ENCODE results near the gene DOCK11.

Gene DOCK11

DNA sequence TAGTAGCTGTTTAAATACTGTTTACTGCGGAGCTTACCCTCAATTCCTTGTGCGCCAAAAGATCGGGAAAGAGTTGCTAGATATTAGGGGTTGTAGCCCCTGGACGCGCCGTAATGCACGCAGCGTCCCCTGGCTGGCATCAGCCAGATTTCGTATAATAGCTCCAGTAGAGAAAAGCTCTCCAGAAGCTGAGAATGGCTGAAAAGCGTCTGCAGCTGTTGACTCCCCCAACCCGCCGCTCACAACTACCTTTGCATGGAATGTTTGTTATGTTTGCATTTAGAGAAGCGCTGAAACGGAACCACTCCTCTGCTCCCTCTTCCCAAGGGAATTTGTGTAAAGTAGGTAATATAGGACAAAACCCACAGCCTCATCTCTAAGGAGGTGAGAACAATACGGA lies 3.7 kb downstream of the DOCK11 start:
- DNase-seq (ENCODE audit: low read depth, low spot score) = no peak

DNA sequence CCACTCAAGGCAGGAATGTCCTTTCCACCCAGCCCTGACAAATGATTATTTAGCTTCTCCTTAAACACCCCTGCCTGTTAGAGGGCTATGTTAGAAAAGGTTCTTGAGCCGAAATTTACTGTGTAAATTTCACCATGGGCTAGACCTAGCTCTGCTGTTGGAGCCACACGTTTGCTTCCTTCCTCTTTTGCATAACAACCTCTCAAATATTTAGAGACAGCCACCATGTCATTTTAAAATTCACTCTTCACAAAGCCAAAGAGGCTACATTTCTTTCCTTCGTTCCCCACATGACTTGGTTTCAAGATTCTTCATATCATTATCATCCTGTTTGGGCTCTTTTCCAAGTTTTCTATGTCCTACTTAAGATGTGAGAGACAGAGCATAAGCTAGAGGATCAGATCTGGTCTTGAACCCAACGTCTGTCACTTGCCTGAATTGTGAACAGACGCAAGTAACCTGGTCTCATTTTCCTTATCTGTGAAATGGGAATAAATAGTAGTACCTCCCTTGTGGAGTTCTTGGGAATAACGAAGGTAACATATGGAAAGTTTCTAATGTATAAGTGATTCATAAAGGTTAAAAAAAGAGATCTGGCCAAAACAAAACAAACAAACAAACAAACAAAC lies 6.7 kb downstream of the DOCK11 start:
- DNase-seq (ENCODE audit: low read depth, low spot score) = no peak

DNA sequence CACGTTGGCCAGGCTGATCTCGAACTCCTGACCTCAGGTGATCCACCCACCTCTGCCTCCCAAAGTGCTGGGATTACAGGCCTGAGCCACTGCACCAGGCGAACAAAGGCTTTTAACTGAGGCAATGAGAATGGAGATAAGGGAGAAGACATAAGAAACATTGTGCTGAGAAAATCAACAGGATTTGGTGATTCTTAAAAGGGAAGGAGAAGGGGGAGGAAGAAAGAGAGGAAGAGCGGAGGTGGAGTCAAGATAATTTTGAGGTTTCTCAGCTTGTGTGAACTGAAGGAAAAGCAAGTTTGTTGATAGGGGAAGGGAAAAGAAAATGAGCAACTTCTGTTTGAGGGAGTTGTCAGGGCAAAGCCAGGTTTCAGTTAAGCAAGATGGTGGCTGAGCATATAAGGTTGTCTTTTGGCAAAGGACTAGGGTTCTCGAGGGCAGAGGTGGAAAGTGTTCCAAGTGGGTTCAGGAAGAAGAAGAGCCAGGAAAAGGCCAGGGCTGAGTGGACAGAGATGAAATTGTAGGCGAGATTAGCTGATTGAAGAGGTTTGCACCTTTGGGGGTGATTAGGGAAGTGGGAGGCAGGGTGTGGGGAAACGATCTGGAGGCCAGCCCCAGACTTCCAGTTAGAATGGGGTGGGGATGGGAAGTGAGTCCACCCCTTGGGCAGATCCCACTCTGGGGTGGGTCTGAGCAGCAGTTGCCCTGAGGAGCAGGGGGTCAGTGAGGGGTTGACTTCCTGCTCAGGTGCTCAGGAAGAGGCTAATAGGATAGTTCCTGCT lies 7.8 kb downstream of the DOCK11 start:
- DNase-seq (ENCODE audit: low read depth, low spot score) = no peak

DNA sequence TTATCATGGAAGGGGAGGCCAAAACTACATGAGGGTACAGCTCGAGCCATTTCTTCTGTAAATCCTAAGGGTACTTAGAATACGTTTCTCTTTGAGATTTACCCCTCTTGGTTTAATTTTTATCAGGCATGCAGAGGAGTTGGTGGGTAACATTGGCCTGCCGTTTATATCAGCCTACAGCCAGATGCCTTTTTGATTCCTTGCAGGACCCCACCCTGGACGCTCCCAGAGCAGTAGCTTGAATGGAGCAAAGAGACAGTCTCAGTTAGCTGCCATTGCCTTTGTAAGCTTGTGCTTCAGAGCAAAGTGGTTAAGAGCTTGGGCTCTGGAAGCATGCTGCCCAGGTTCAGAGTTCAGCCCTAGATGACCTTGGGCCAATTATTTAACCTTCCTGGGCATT lies 9.0 kb downstream of the DOCK11 start:
- DNase-seq (ENCODE audit: low read depth, low spot score) = no peak

DNA sequence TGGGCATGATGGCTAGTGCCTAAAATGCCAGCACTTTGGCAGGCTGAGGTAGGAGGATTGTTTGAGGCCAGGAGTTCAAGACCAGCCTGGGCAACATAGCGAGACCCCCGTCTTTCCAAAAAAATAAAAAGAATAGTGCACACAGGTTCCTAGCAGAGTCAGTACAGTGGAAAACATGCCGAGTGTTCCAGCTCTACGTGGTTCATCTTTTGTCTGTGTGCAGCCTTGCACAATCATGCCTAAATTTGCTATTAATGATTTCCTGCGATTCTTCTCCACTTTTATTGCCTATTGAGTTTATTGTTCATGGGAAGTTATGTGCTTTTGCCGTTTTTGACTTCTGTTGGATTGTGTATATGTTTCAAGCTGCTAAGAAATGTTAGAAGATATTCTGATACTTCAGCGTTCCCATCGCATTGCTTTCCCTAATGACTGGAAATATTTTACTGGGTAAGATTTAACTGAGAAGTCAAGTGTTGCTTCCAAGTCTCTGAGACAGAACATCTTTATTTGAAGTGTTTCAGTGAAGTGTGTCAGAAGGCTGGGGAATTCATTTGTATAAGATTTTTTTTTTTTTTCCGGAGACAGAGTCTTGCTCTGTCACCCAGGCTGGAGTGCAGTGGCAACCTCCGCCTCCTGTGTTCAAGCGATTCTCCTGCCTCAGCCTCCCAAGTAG lies 11.3 kb downstream of the DOCK11 start:
- DNase-seq (ENCODE audit: low read depth, low spot score) = no peak

DNA sequence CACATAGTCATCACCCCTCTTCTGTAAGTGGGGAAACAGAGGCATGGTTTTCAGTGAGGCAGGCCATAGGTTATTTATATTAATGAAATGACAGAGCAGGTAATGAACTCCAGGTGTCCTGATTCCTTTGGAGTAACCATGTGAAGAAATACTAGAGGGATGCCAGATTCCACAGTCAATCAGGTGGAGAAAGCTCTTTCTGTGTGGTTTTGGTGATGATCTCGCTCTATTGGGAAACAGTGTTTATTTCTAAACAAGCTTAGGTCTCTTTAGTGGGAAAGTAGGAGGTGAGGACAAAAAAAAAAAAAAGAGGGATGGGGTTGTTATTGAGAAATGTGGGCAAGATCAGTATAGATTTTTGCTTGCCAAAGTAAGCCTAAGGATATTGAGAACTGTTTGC lies 12.2 kb downstream of the DOCK11 start:
- no peak for DNase-seq (ENCODE audit: low read depth, low spot score)

DNA sequence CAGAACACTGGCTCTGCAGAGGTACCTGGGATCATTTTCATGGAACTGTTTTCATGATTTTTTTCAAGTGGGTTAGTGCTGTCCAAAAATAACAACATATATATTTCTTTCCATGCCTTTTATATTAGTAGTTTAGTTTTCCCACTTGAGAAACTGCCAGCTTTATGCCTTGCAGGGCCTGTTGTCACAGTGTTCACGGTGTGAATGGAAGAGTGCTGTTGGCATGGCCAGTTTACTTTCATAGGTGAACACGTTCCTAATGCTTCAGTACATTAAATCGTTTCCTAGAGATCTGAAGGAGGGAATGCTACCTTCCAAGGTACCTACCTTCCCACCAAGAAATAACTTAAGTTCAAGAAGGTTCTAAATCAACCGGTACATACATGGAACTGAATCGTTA lies 12.6 kb downstream of the DOCK11 start:
- DNase-seq (ENCODE audit: low read depth, low spot score) = no peak

DNA sequence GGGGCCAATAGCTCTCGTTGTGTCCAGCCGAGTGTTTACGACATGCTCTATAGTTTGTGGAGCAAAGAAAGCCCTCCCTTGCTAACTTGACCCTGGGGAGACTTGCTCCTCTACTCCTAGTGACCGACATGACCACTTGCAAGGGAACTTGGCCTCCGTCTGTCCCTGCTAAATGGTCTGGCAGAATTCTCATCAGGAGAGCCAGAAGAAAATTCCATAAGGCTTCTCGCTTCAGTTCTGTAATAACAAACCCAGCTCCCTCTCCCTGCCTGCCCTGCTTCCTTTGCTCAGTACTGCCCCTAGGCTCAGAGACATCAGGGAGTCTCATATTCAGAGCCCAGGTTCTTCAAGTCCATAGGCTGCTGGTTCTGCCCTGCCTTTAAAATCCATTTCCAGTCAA lies 13.0 kb downstream of the DOCK11 start:
- DNase-seq (ENCODE audit: low read depth, low spot score) = no peak

DNA sequence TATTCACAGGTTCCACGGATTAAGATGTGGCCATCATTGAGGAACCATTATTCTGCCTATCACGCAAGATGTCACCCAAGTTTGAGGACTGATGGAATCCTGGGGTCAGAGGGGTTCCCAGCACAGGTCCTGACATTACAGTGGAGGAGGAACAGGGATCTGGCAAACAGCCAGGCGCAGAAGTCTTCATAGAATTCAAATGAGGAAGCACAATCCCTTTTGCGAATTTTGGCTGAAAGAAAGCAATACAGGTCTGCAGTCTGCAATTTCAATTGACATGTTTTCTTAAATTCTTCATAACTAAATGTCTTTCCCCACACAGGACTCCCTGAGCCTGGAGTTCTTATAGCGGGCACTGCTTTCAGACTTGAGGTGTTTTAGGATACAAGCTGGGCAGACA lies 14.5 kb downstream of the DOCK11 start:
- no peak for DNase-seq (ENCODE audit: low read depth, low spot score)

DNA sequence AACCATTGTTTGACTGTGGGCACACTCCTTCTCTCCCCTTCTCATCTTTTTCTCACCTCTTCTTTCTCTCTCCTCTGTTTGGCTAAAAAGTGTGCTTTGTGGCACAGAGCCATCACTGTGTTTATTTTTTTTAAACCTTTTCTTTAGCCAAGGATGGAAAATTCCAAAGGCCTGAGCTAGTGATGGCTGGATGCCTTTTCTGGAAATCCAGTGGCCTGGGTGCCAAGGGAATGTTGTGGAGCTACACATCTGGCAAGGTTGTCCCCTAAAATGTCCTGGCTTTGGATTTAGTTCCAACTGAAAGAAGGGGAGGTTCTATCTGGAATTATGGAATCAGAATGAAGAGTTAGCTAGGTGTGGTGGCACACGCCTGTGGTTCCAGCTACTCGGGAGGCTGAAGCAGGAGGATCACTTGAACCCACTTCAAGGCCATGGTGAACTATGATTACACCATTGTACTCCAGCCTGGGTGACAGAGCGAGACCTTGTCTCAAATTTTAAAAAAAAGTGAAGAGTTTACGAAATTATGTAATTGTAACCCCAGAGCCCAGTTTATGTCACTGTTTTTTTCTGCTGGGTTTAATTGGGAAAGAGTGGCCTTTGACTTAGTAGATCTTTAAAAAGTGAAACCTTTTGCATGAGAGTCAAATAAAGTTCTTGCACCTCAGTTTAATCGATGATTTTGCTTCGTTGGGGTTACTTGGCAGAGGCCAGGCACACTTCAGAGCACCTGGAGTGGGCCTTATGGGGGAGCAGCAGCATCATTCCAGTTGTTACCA lies 17.7 kb downstream of the DOCK11 start:
- no peak for DNase-seq (ENCODE audit: low read depth, low spot score)

DNA sequence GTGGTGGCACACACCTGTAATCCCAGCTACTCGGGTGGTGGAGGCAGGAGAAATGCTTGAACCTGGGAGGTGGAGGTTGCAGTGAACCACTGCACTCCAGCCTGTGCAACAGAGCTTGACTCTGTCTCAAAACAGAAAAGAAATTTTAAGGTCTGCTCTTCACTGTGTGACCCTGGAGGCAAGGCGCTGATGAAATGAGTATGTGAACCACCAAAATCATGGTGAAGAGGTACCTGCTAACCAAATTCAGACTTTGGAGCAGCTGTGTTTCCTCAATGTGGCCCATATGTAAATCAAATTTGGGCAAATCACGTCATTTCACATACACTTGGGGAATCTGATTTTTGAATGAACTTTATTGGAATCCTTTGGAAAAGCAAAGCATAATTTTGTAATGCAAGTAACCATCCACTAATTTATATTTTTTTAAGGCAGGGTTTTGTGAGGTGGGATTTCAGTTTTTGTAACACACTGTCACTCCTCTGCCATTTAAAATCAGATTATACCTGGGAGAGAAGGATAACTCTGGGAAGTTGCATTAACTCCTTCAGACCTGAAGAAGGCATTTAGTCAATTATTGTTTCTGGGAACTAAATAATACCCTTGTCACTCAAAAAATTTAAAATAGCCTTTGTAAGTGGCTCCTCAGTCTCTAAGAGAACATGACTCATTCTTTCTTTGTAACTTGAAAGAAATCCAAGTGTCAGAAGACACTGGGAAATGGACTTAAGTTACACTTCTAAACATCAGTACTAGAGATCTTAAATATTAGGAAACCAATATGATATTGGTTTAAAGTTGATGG lies 24.0 kb downstream of the DOCK11 start:
- DNase-seq (ENCODE audit: low read depth, low spot score) = no peak

DNA sequence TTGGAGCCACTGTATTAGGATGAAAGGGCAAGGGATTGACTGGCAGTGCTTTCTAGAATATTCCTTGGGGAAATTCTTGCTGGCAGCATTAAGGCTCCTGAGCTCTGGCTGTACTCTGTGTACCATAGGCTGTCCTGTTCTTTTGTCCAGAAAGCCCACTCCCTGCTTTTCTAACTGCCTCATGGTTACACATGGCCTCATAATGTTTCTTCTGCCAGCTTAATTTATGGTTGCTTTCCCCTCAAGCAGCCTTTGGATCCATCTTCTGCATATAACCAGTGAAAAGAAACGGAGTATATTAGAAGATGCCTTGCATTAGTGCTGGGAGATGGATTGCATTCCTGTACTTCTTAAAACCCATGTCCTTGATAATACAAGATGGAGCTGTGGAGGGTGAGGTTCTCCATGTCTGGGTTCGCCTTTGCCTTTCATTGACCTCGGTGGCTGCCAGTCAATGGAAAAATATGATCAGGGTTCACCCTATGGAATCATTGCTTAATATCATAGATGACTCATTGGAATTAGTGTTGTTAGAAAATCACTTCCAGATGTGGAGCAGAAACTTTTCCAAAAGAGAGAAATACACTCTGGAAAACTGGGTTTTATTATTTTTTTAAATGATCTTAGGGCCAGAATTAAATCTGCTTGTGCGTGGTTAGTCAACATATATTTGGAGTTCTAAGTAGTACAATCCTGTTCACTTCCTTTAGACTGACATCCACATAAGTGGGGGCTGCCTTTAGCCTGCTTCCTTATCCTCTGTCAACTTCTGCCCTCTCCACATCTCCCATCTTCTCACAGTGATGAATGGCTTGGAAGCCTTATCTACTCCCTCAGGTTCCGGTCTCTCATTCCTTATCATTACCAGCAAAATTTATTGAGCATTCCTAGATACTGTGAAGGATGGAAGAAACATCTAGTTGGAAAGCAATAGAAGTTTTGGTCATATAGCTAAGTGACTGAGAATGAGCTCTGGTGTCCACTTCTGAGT lies 24.9 kb downstream of the DOCK11 start:
- DNase-seq (ENCODE audit: low read depth, low spot score) = no peak

DNA sequence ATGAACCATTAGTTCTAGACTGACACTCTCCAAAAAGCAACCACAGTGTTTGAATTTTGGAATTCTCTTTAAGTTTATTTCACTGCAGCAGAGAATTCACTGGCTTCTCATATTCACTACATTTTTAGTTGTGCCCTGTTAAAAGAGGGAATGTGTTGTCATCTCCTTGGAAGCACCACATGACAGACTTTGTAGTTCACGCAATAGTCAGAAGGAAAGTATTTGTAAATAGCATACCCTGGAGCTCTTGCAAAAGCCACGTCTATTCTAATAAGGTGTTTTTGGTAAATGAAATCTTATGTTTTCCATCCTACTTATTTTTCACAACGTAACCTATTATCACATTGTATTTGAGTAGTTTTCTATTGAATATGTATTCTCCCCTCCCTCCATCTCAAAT lies 25.8 kb downstream of the DOCK11 start:
- DNase-seq (ENCODE audit: low read depth, low spot score) = no peak

DNA sequence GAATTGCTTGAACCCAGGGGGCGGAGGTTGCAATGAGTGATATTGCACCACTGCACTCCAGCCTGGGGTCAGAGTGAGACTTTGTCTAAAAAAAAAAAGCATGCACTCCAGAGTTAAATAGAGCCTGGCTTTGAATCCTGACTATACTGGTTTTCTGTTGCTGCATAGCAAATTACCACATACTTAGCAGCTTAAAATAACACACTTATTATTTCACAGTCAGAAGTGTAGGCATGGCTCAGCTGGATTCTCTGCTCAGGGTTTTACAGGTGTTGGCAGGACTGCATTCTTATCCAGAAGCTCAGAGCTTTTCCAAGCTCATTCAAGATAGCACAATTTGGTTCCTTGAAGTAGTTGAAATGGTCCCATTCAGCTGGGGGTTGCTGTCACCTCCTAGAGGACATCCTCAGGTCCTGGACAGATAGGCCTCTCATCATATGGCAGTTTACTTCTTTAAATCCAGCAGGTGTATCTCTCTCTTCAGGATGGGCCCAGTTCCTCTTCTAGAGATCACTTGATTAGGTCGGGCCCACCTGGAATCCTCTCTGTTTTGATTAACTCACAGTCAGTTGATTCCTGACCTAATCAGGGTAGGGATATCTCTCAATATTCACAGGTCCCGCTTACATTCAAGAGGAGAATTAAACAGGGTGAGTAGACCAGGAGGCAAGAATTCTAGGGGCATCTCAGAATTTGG lies 26.8 kb downstream of the DOCK11 start:
- no peak for DNase-seq (ENCODE audit: low read depth, low spot score)

DNA sequence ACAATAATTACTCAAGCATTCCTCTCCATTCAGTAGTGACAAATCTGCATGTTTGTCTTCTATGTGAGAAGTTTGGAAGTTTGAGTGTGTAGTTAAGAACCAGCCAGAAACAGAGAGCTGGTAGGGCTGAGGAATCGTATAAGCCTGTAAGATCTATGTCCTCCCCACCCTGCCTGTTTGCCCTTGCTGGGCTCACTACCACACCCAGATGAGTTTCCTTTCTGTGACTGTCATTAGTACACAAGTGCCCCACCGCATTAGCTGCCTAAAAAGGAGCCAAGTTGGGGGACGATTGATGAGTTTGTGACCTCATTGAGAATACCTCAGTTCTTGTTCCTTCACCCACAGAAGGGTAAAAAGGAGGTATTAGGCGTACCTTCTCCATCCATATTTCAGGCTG lies 28.3 kb downstream of the DOCK11 start:
- peak; percentile 17 for DNase-seq (ENCODE audit: low read depth, low spot score)

DNA sequence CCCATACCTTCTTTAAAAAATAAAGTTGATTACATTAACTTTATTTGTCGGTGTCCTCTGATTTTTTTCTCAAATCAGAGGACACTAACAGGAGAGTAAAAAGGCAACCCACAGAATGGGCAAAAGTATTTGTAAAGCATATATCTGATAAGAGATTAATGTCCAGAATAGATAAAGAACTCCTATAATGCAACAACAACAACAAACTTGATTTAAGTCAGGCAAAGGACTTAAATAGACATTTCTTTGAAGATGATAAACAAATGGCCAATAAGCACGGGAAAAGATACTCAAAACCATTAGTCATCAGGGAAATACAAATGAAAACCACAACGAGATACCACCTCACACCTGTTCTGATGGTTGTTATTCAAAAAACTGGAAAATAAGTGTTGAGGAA lies 28.7 kb downstream of the DOCK11 start:
- no peak for DNase-seq (ENCODE audit: low read depth, low spot score)

DNA sequence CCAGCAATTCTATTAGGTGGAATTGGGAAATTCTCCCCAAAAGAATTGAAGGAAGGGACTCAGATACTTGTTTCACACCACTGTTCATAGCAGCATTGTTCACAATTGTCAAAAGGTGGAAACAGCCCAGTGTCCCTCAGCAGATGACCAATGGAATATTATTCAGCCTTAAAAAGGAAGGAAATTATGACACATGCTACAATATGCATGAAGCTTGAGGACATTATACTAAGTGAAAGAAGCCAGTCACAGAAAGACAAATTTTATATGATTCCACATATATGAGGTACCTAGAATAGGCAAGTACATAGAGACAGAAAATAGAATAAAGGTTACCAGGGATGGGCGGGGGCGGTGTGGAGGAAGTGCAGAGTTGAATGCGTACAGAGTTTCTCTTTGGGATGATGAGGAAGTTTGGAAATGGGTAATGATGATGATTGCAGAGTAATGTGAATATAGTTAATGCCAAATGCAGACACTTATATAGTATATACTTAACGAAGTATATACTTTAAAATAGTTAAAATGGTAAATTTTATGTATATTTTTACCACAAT lies 29.6 kb downstream of the DOCK11 start:
- no peak for DNase-seq (ENCODE audit: low read depth, low spot score)

DNA sequence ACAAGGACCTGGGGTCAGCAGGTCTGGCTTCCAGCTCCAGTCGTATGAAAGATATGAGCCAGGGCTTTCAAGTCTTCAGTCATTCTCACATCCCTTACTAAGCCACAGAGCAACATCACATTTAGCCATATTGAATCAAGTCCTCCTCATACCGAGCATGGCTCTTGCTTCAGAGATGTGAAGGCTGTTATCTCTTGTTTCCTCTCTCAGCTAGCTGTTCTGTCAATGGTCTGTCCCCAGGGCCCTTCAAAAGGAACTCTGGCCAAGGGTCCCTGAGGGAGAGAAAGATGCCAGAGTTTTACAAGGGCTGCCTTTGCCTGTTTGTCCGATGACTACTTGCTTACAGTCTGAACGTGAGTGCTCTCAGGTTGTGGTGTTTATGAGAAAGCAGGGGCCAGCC lies 30.5 kb downstream of the DOCK11 start:
- no peak for DNase-seq (ENCODE audit: low read depth, low spot score)

DNA sequence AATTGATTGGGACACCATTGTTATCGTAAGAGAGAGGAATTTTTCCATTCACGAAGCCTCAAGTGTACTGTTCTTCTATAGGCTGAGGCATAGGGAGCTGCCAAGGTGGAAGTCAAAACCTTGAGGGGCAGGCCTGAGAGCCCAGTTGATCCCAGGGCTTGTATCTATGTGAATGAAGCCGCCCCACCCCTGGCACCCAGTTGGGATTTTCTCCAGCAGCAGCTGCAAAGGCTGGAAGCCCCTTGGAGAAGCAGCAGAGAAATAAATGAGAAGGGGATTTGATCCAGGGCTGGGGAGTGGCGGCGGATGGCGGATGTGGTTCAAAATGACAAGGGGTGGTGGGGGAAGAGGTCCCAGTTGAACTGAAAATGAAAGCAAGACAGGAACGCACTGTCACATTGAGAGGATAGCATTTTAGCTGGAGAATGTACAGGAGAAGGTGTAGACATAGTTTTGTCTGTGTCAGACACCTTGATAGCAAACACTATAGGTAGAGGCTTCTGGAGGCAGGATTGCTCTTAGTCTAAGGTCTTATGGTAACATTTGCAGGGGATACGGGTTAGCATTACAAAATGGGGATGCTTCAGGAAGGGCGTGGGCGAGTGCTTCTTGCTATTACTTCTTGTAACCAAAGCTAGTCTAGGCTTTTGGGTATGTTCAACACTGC lies 32.6 kb downstream of the DOCK11 start:
- DNase-seq (ENCODE audit: low read depth, low spot score) = peak; percentile 9
